Karpas-422 (cell line): ENCODE results near the gene PER1. TPM values are rescaled to one million over a fixed set of nuclear protein-coding genes. Genes with fewer than 3 reads are reported as not detected.

ENCODE experiments used
- DNase-seq: peaks from one replicate; pipeline ENCODE4 v3.0.0-alpha.2; 2015
- H2AFZ ChIP-seq: fragments of 200-600 bp; sonication (generic); 2 replicates; pipeline ENCODE4 v1.6.1; 2014; ENCODE audit warnings: antibody characterized with exemption, low read length, mixed read lengths
- H3K27ac ChIP-seq: fragments of 200-600 bp; sonication (generic); 2 replicates; pipeline ENCODE4 v1.5.1; 2014; ENCODE audit warnings: mild to moderate bottlenecking, low read length, moderate library complexity
- H3K27me3 ChIP-seq: fragments of 200-600 bp; sonication (generic); 2 replicates; pipeline ENCODE4 v1.6.1; 2014; ENCODE audit warnings: low read length, mixed read lengths
- H3K36me3 ChIP-seq: fragments of 200-600 bp; sonication (generic); 2 replicates; pipeline ENCODE4 v1.6.1; 2014; ENCODE audit warnings: low read length, mixed read lengths; ENCODE audit not compliant: insufficient read depth
- H3K4me1 ChIP-seq: fragments of 200-600 bp; sonication (generic); 2 replicates; pipeline ENCODE4 v1.6.1; 2014; ENCODE audit warnings: mild to moderate bottlenecking, low read length, mixed read lengths
- H3K4me2 ChIP-seq: fragments of 200-600 bp; sonication (generic); 2 replicates; pipeline ENCODE4 v1.6.1; 2014; ENCODE audit warnings: low read length, low read depth, mild to moderate bottlenecking; ENCODE audit not compliant: poor library complexity, severe bottlenecking
- H3K4me3 ChIP-seq: fragments of 200-600 bp; sonication (generic); 2 replicates; pipeline ENCODE4 v1.5.1; 2014; ENCODE audit warnings: mild to moderate bottlenecking, antibody characterized with exemption, low read length, mixed read lengths
- H3K79me2 ChIP-seq: fragments of 200-600 bp; sonication (generic); 2 replicates; pipeline ENCODE4 v1.6.1; 2014; ENCODE audit warnings: mild to moderate bottlenecking, low read length, mixed read lengths
- H3K9ac ChIP-seq: fragments of 200-600 bp; sonication (generic); 2 replicates; pipeline ENCODE4 v1.6.0; 2014; ENCODE audit warnings: low read length
- H3K9me2 ChIP-seq: fragments of 200-600 bp; sonication (generic), shearing (Covaris generic); replicated peaks from 2 replicates; pipeline ENCODE4 v1.6.0; 2014; ENCODE audit warnings: mild to moderate bottlenecking, low read length, moderate library complexity; ENCODE audit not compliant: insufficient read depth
- H3K9me3 ChIP-seq: fragments of 300-700, 200-600 bp; sonication (generic); 2 replicates; pipeline ENCODE4 v1.6.1; 2014; ENCODE audit warnings: low read length, mixed read lengths
- H4K20me1 ChIP-seq: fragments of 200-600 bp; sonication (generic); 2 replicates; pipeline ENCODE4 v1.6.1; 2014; ENCODE audit warnings: mild to moderate bottlenecking, antibody characterized with exemption, low read length, low read depth; ENCODE audit not compliant: insufficient read depth
- total RNA-seq: library from RNA; depleted of rRNA; stranded (reverse); fragments of >200 nt; shearing (Covaris generic); gene quantifications from 2 replicates; pipeline ENCODE4 v1.2.3, GENCODE V29; 2014; ENCODE audit warnings: low replicate concordance

Gene PER1
- total RNA-seq, 1 experiment from 2014 or later, result 24.0 TPM

DNA sequence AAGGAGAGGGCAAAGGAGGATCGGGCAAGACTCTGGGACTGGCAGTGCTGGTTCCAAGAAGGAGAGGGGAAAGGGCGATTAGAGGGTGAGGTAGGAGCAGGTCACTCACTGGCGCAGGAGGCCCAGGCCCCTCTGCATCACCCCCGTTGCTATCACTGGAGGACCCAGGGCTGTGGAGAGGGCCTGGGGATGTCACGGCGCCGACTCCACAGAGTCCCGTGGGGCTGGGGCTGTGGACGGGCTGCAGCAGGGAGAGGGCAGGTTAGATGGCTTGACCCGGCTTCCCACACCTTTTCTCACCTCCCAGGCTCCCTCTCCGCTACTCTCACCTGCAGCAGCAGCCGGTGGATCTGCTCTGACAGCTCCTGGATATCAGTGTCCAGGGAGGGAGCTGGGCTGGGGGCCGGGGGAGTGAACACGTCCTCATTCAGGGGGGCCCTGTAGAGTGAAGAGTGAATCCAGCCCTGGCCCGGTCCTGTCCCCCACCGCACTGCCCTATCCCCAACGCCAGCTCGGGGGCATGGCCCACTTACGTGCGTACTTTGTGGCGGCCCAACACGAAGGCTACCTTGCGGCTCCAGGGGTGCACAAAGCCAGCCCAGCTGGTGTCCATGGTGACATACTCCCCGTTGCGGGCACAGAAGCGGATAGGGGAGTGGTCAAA lies 4.9 kb downstream of the PER1 start:
- Histone ChIP-seq H3K9ac (no peak overlapping the region), H3K4me2 (no peak overlapping the region), H4K20me1 (peaks cover 13% of the 10 kb centered on the region), H3K9me2 (no peaks in the 10 kb centered on the region), H3K27ac (no peak overlapping the region), H3K9me3 (no peaks in the 10 kb centered on the region), H3K79me2 (peaks cover 21% of the 10 kb centered on the region), H3K4me1 (peaks cover 13% of the 10 kb centered on the region), H3K4me3 (no peak overlapping the region), H3K27me3 (no peaks in the 10 kb centered on the region), H2AFZ (no peak overlapping the region), H3K36me3 (0 out of 2 replicates have a peak, but pooled peaks cover 3% of the 10 kb centered on the region)
- DNase-seq, result no peak

DNA sequence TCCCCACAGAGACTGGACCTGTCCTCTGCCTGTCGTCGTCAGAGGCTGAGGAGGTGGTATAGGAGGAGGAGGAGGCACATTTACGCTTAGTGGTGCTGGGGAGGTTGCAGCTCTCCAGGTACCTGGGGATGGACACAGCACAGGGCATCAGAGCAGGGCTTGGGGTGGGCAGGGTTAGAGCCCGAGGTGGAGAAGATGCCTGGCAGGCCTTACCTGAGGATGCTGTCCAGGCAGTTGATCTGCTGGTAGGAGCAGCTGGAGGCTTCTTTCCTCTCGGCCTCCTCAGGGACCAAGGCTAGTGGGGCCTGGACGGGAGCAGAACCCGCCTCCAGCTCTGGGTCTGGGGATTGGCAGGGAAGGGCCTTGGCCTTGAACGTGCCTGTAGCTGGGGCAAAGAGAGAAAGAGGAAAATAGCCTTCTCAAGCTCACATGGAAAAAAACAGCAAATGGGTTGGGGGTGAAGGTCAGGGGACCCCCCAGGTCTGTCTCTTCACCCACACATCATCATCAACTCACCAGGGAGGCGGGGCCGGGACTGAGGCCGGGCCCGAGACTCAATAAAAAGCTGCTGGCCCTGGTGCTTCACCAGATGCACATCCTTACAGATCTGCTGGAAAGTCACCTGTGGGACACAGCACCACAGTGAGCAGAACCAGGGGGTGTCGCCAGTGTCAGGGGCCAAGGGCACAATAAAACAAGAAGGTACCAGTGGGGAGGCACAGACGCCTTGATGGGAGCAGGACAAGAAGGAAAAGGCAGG lies 5.6 kb downstream of the PER1 start:
- DNase-seq, result no peak
- Histone ChIP-seq H3K36me3 (0 out of 2 replicates have a peak, but pooled peaks cover 3% of the 10 kb centered on the region), H4K20me1 (peaks cover 13% of the 10 kb centered on the region)

DNA sequence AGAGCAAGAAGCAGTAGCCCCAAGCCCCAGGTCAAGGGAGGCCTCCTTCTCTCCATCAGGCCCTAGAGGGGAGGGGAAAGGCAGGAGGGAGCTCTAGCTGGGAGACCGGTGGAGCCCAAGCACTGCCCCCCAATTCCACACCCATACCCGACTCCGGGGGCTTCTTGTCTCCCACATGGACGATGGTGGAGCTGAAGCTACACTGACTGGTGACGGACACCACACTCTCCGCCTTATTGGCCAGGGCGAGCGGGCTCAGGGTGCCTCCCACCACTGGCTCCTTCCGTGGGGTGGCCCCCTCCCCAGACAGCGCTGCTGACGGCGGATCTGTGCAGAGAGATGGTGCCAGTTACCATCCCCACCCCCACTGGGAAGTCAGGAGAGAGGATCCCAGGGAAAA lies 6.4 kb downstream of the PER1 start:
- H3K4me2 ChIP-seq, result no peak overlapping the region
- H2AFZ ChIP-seq, result no peak overlapping the region
- no peak for DNase-seq
- H3K4me1 ChIP-seq, result peaks cover 6% of the 10 kb centered on the region
- H4K20me1 ChIP-seq, result peaks cover 11% of the 10 kb centered on the region
- H3K27ac ChIP-seq, result no peak overlapping the region
- peaks cover 9% of the 10 kb centered on the region for H3K79me2 ChIP-seq
- H3K9ac ChIP-seq, result no peak overlapping the region
- no peaks in the 10 kb centered on the region for H3K9me2 ChIP-seq
- no peak overlapping the region for H3K4me3 ChIP-seq
- 0 out of 2 replicates have a peak, but pooled peaks cover 3% of the 10 kb centered on the region for H3K36me3 ChIP-seq
- H3K9me3 ChIP-seq, result no peaks in the 10 kb centered on the region
- no peaks in the 10 kb centered on the region for H3K27me3 ChIP-seq

More for the DNA sequence above, 5.6 kb downstream of the PER1 start:
- H3K9me3 ChIP-seq, result no peaks in the 10 kb centered on the region
- H3K27ac ChIP-seq, result no peak overlapping the region
- H3K4me2 ChIP-seq, result no peak overlapping the region
- H3K9me2 ChIP-seq, result no peaks in the 10 kb centered on the region
- H3K79me2 ChIP-seq, result peaks cover 15% of the 10 kb centered on the region
- H3K27me3 ChIP-seq, result no peaks in the 10 kb centered on the region
- H2AFZ ChIP-seq, result no peak overlapping the region
- H3K4me3 ChIP-seq, result no peak overlapping the region
- no peak overlapping the region for H3K9ac ChIP-seq
- peaks cover 11% of the 10 kb centered on the region for H3K4me1 ChIP-seq

DNA sequence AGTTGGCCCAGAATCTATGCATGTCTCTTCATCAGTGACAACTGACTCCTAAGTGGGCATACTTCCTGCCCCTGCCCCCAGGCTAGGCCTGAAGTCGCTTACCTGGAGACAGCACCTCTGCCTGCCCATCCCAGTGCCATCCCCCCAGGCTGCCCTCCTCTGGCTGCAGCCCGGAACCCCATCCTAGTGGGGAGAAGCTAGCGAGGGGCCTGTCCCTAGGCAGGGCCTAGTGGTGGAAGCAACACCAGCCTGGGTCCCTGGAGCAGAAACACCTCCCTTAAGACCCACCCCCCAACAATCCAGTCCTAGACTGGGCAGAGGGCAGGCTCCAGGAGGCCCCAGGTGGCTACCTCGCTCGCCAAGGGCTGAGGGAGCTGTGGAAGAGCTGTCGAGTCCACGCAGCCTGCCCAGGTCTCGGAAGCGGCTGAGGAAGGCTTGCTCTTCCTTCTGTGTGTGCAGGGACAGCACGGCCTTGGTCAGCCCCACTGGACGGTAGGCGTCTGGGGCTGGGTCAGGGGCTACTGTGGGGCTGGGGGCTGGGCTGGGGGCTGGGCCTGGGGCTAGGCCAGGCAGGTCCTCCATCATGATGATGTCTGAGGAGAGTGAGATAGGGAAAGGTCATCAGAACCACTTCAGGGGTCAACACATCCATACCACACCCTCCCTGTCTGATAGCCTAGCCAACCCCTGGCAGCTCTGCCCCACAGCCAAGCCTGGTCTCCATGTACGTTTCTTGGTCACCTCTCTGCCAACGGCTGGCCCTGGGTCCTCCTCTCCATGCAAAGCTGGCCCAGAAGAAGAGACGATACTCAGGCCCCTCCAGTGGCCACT lies 7.6 kb downstream of the PER1 start:
- Histone ChIP-seq H3K4me1 (peaks cover under 1% of the 10 kb centered on the region), H2AFZ (no peak overlapping the region), H3K9ac (no peak overlapping the region), H3K79me2 (no peaks in the 10 kb centered on the region), H3K27ac (no peak overlapping the region), H3K4me3 (no peak overlapping the region), H3K9me3 (no peaks in the 10 kb centered on the region), H3K36me3 (0 out of 2 replicates have a peak, but pooled peaks cover 3% of the 10 kb centered on the region), H3K9me2 (no peaks in the 10 kb centered on the region), H3K4me2 (no peak overlapping the region), H4K20me1 (no peaks in the 10 kb centered on the region), H3K27me3 (no peaks in the 10 kb centered on the region)
- DNase-seq, result no peak

DNA sequence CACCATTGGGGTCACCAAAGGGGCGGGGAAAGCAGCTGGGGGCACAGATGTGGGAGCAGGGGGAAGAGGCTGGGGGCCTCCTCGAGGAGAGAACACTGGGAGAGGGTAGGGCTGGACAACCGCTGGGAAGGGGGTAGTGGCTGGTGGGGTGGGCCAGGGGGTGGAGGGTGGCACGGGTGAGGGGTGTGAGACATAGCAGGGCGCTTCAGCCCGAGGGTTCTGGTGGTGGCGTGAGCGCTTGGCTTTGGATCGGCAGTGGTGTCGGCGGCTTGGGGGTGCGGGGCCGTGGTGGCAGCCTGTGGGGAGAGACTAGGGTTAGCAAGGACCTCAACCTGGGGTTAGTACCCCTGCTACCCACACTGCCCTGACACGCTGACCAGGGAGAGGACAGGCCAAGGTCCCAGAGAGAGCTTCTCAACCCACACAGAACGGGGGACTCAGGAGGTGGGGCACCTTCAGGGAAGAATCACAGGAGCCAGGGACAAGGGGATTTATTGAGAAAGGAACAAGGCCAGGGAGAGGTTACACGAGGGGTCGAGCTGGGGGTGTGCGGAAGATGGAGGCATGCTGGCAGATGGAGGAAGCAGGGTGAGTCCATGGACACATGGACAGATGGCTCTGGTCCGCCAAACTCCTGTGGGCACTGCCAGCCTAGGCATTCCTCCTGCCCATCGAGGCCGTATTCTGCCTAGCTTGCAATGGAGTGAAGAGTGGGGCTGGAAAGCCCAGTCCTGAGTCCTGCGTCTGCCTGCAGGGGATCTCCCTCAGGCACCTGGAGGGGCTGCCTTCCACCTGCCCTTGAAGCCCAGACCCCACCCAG lies 8.4 kb downstream of the PER1 start:
- Histone ChIP-seq H2AFZ (no peak overlapping the region), H3K4me2 (no peak overlapping the region), H3K4me3 (no peak overlapping the region), H3K9ac (no peak overlapping the region), H3K9me3 (no peaks in the 10 kb centered on the region), H3K79me2 (no peaks in the 10 kb centered on the region), H3K4me1 (peaks cover 7% of the 10 kb centered on the region), H3K9me2 (no peaks in the 10 kb centered on the region), H3K27me3 (no peaks in the 10 kb centered on the region), H3K36me3 (0 out of 2 replicates have a peak, but pooled peaks cover 3% of the 10 kb centered on the region), H3K27ac (no peak overlapping the region), H4K20me1 (no peaks in the 10 kb centered on the region)
- no peak for DNase-seq

DNA sequence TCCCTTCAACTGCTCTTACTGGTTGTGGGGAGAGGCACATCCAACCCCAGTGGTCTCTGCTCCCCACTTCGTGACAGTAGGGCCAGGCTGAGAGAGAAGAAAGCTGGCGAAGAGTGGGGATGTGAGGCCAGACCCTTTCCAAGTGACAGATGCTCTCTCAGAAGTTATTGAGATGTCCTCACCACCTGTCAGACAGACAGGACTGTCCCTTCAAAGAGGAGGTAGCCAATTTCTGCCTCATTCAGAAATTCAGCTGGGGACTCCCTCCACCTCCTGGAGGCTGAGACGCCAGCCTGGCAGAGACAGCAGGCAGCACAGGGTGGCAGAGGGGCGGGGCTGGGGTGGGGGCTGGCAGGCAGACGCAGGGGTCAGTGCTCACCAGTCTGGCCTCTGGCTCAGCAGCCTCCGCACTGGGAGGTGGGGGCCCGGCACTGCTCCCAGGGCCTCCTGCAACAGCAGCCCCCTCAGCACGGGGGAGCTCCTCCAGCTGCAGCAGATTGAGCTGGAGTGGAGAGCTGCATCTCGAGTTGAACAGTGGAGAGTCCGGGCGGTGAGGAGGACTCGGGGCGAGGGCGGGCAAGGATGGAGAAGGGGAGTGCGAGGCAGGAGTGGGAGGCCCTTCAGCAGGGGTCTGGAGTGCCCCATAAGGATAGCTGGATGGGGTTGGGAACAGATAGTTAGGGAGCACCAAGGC lies 9.2 kb downstream of the PER1 start:
- no peaks in the 10 kb centered on the region for H3K9me3 ChIP-seq
- peaks cover 12% of the 10 kb centered on the region for H3K4me1 ChIP-seq
- H3K4me2 ChIP-seq, result no peak overlapping the region
- no peak overlapping the region for H2AFZ ChIP-seq
- H3K27me3 ChIP-seq, result no peaks in the 10 kb centered on the region
- no peaks in the 10 kb centered on the region for H3K36me3 ChIP-seq
- no peak overlapping the region for H3K9ac ChIP-seq
- no peak for DNase-seq
- H3K4me3 ChIP-seq, result no peak overlapping the region
- no peaks in the 10 kb centered on the region for H3K79me2 ChIP-seq
- no peaks in the 10 kb centered on the region for H4K20me1 ChIP-seq
- H3K9me2 ChIP-seq, result no peaks in the 10 kb centered on the region
- H3K27ac ChIP-seq, result no peak overlapping the region

DNA sequence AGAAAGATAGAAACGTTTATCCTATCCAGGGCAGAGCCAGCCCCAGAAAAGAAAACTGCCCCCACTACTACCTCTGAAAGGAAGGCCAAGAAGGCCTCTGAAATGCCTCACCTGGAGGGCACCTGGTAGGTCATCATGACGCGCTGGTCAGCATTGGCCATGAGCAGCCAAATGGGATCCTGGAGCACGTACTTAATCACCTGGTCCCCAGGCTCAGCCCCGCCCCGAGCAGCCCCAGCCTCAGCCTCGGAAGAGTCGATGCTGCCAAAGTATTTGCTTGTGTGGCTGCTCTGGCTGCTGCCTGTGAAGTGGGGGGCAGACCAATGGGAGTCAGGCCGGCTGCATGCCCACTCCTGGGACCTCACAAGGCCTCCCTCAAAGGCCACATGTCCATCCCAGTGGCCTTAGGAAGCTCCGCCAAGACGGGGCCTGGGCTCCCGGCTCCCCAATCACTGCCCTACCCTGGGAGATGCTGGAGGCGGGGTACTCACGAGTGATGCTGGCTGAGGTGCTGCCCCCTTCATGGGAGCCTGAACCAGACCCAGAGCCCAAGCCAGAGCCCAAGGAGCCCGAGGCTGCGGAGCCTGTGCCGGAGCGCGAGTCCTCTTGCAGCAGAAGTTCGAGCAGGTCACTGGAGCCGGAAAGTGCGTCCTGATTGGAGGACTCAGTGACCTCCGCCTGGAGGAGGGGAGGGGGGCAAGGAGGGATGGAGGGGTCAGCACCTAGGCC lies 9.9 kb downstream of the PER1 start:
- Histone ChIP-seq H3K4me3 (no peak overlapping the region), H3K9me3 (no peaks in the 10 kb centered on the region), H3K36me3 (no peaks in the 10 kb centered on the region), H3K79me2 (no peaks in the 10 kb centered on the region), H2AFZ (no peak overlapping the region), H3K4me1 (peaks cover 18% of the 10 kb centered on the region), H3K9ac (no peak overlapping the region), H4K20me1 (no peaks in the 10 kb centered on the region), H3K9me2 (no peaks in the 10 kb centered on the region), H3K27me3 (no peaks in the 10 kb centered on the region), H3K4me2 (no peak overlapping the region), H3K27ac (no peak overlapping the region)
- no peak for DNase-seq
